Cardiac septum (tissue), 1 donor: ENCODE measurements around the gene RPS15. TPM values are rescaled to one million over a fixed set of nuclear protein-coding genes. Genes with fewer than 3 reads are reported as not detected.
"Not testable (repeated sequence)": the region's sequence is repeated elsewhere in the genome, so short reads cannot be mapped to it uniquely, and the experiment has no call there.

Experiments
- DNase-seq: peaks from one replicate; pipeline ENCODE4 v3.0.0-alpha.2; 2020; ENCODE audit warnings: low spot score
- intact Hi-C: fragments of 100-400 bp; cut with DNase I; formaldehyde crosslinking; loops from one replicate; pipeline ENCODE4 v1.14.0; 2022
- total RNA-seq: library from RNA; stranded (reverse); fragmentation: NEBNext Ultra II Directional; extraction: Animal tissue kit (Norgen Biotek cat#: 25700); gene quantifications from one replicate; pipeline ENCODE4 v1.2.1, GENCODE V29; 2021
- donor health status: DM: no; HTN: no; CAD: no.

RPS15 gene
- total RNA-seq, 1 donor from 2014 or later: 479 TPM

DNA sequence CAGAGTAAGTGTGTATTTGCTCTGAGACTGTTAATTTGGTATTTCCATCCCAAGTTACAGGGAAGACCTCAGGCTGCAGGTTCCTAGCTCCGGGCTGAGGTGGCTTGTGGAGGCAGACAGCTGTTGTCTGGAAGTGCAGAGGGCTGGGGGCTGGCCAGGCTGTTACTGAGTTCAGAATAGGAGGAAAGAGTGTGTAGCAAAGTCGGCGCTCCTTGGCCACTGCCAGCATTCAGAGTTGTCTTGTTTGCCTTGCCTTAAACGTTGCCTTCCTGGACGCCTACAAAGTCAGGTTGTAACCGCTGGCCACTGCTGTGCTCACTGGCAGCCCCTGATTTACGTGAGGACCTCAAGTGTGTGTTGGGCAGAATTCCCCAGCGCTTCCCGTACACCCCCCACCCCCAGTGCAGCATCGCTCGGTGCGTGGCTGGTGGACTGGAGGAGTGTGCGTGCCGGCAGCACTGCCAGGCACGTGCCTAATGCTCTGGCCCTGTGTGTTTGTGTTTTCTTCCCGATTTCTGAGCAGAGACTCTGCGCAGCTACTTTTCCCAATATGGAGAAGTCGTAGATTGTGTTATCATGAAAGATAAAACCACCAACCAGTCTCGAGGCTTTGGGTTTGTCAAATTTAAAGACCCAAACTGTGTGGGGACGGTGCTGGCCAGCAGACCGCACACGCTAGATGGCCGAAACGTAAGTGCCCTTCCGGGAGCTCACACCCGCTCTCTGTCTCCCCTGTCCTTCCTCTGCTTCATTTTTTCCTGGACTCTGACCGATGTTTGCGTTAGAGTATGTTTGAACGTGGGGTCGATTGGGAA, 20.3 kb upstream of the RPS15 start:
- DNase-seq: no peak
- intact Hi-C loops: no loop called here

- DNase-seq: no peak
- intact Hi-C loops: no loop called here
Observed at GRCh38 chr19:1418496-1418775, 19.8 kb upstream of the RPS15 start.

DNA sequence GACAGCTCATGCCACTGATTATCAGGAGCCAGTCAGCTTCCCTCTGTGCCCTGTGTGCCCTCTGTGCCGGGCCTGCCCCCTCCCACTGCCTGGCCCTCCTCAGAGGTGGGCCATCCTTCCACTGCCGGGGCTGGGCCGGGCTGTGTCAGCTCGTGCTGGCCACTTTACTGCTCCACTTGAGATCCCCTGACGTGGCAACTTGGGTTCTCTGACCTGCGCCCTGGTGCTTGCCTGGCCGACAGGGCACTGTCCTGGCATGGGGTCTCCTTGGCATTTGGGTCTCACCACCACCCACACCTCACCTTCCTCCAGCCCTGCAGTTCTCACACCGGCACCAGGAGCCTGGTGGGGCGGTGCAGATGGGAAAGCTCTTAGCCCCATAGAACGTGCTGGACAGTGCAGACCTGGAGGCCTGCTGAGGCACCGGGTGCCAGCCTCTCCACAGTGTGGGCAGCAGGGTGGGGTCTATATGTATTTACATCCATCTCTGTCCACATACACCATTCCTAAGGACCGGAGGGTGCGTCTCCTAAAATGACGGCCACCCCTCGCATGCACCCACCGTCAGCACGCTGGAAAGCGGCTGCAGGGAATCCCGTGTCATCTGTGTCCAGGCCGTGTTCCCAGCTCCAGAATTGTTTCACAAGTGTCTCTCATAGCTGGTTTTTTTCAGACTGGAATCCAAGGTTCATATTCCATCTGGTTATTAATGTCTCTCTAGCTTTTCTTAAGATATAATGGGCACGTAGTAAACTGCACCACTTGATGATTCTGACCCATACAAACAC, 19.1 kb upstream of the RPS15 start:
- no peak for DNase-seq
- intact Hi-C loops: no loop called here

DNA sequence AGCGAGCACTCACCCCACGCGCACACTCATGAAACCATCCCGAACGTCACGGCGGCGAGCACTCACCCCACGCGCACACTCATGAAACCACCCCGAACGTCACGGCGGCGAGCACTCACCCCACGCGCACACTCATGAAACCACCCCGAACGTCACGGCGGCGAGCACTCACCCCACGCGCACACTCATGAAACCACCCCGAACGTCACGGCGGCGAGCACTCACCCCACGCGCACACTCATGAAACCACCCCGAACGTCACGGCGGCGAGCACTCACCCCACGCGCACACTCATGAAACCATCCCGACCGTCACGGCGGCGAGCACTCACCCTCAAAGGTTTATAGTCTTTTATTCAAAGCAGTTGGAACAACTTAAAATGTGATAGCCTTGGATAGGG, 18.1 kb upstream of the RPS15 start:
- intact Hi-C loops, DNase-seq: not testable (repeated sequence)

- intact Hi-C loops: no loop called here
- no peak for DNase-seq
Observed at GRCh38 chr19:1420590-1420989, 17.6 kb upstream of the RPS15 start.

DNA sequence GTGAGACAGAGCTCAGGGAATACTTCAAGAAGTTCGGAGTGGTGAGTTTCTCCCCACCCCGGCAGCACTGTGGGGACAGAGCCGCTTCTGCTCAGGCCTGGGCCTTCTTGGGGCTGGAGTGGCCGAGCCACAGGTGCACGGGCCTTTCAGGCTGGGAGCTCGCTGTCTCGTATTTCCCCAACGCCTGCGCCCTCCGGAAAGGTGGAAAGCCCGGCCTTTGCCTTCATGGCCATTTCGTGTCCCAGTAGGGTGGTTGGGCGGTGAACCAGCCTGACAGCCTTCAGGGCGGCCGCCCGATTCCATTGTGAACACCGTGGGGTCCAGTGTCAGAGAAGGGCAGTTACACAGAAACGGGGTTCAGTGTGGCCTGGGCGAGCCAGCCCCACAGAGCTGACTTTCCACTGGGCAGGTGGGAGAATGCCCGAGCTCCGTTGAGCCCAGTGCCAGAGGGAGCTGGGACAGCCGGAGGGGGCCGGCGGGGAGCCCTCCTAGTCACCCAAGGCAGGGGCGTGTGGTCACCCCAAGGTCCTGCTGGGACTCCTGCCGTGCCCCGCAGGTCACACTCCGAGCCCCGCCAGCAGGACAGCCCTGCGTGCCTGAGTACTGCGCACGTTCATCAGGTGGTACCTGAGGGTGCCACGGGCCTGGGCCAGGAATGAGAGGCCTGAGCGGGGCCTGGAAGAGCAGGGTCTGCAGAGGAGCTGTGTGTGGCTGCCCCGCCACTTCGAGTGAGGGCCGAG, 16.8 kb upstream of the RPS15 start:
- intact Hi-C loops: no loop called here

GRCh38 chr19:1421958-1422305, 16.3 kb upstream of the RPS15 start:
- no peak for DNase-seq
- intact Hi-C loops: no loop called here

More for the DNA sequence above, 16.8 kb upstream of the RPS15 start:
- no peak for DNase-seq

DNA sequence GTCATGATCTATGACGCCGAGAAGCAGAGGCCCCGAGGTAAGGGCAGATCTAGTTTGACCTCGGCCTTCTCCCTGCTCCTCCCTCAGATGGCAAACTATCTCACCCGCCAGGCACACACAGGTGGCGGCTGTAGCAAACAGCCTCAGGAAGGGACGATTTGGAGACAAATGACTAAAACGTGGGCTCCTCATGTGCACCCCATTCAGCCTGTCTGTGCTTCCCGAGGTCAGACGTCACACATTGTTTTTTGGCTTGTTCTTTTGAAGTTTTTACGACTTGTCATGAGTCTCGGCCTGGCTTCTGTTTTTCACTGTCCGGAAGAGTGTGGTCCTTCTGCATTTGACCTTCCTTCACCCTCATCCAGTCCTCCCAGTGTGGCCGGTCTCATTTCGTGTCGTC, 15.8 kb upstream of the RPS15 start:
- no peak for DNase-seq
- intact Hi-C loops: no loop called here

GRCh38 chr19:1422943-1423342, 15.3 kb upstream of the RPS15 start:
- intact Hi-C loops: no loop called here
- no peak for DNase-seq

- intact Hi-C loops: no loop called here
- no peak for DNase-seq
Observed at GRCh38 chr19:1423436-1424191, 14.6 kb upstream of the RPS15 start.

GRCh38 chr19:1424192-1424955, 13.8 kb upstream of the RPS15 start:
- no peak for DNase-seq
- intact Hi-C loops: no loop called here

DNA sequence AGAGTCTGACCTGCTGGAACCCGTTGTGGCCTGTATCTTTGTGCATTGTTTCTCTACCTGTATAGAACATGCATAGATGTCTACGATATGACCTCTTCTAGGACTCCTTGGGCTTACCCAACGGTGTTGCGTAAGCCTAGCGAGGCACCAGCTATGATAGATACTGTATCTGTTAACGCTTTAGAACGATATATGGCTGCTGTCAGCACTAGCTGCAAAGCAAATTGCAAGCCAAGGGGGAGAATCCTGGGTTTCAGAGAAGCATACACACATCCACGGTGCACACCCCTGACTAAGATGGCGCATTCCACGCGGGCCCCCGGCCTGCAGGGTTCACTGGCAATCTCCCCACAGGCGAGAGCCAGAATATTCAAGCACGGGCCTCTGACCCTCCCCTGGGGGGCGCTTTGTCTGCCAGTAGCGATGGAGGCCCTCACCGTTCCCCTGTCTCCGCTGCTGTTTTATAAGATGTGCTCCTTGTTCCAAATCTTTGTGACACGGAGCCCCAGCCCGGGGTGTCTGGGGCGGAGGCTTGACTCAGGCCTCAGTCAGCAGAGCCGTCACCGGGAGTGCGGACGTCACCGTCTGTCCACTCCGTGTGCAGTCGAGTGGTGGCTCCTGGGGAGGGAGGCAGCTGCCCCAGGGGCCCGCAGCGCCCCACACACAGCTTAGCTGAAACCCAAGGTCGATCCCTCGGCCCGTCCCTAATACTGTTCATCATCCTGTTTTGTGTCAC, 12.9 kb upstream of the RPS15 start:
- intact Hi-C loops: no loop called here
- no peak for DNase-seq

DNA sequence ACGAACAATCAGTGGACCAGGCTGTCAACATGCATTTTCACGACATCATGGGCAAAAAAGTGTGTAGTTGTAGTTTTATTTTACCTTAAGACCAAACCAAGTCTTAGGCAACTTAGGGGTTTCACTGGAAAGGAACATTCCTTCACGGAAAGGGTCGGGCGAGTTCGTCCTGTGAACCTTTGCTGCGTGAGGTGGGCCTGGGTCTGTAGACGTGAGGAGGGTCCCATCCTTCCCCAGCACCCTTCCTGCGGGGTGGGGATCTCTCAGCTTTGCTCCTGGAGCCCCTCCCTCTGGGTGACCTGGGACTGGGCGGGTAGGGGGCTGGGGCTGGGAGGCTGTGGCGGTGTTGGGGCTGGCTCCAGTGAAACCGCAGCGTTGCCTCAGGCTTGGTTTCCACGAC, 12.3 kb upstream of the RPS15 start:
- intact Hi-C loops: no loop called here
- no peak for DNase-seq

DNA sequence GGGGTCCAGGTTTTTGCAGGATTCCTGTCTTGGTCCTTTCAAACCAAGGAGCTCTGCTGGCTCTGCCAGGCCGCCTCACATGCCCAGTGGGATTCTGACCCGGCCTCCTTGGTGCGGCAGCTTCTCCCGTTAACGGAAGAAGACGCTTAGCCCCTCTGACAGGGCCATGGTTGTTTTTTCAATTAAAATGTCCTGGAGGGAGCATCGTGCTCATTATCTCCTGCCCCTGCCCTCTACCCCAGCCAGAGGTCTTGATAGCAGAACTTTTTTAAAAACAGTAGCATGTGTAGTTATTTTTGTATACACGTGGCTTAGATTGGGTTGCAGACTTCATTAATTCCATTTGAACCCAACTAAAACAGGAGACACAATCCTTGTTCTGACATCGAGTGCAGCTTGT, 11.5 kb upstream of the RPS15 start:
- no peak for DNase-seq
- intact Hi-C loops: no loop called here

GRCh38 chr19:1427221-1427920, 10.8 kb upstream of the RPS15 start:
- DNase-seq: no peak
- intact Hi-C loops: no loop called here

GRCh38 chr19:1428738-1429391, 9.3 kb upstream of the RPS15 start:
- intact Hi-C loops: no loop called here
- no peak for DNase-seq

- intact Hi-C loops: no loop called here
- no peak for DNase-seq
Observed at GRCh38 chr19:1429750-1430149, 8.4 kb upstream of the RPS15 start.

GRCh38 chr19:1430246-1430645, 8.0 kb upstream of the RPS15 start:
- DNase-seq: no peak
- intact Hi-C loops: no loop called here
